Vagina (tissue), 2 donors: ENCODE data around the gene SEMA3A. TPM values are rescaled to one million over a fixed set of nuclear protein-coding genes. Genes with fewer than 3 reads are reported as not detected.

Source experiments
- DNase-seq, 2 donors: peaks; one replicate each; pipeline ENCODE4 v3.0.0-alpha.2; 2017; ENCODE audit errors: extremely low spot score in 2 of 2
- H3K27ac ChIP-seq: fragments of 200-600 bp; sonication (generic); one replicate; pipeline ENCODE4 v1.5.1; 2019
- H3K27me3 ChIP-seq: fragments of 200-600 bp; sonication (generic); one replicate; pipeline ENCODE4 v1.5.1; 2019
- H3K36me3 ChIP-seq, 2 donors: fragments of 200-600 bp; sonication (generic); one replicate each; pipeline ENCODE4 v1.5.1; 2017 to 2019
- H3K4me1 ChIP-seq: fragments of 200-600 bp; sonication (generic); one replicate; pipeline ENCODE4 v1.5.1; 2019
- H3K4me3 ChIP-seq, 2 donors: fragments of 200-600 bp; sonication (generic); 1 replicate in 1 of 2; 2 replicates in 1 of 2; pipeline ENCODE4 v1.5.1; 2016 to 2019
- H3K9me3 ChIP-seq: fragments of 200-600 bp; sonication (generic); one replicate; pipeline ENCODE4 v1.5.1; 2019
- POLR2A ChIP-seq, 2 donors: fragments of 450-650 bp; IDR thresholded peaks; one replicate each; pipeline ENCODE4 v1.6.1; 2017; ENCODE audit warnings: antibody characterized with exemption in 2 of 2, mild to moderate bottlenecking in 2 of 2, moderate library complexity in 2 of 2
- POLR2AphosphoS5 ChIP-seq, 2 donors: sonication (generic); formaldehyde crosslinking; IDR thresholded peaks; one replicate each; pipeline ENCODE4 v1.9.0; 2017; ENCODE audit warnings: antibody characterized with exemption in 2 of 2, mild to moderate bottlenecking in 2 of 2, low read depth in 1 of 2; ENCODE audit not compliant: insufficient read depth in 1 of 2
- intact Hi-C: fragments of 100-400 bp; cut with DNase I; formaldehyde crosslinking; loops from one replicate; pipeline ENCODE4 v1.15.1; 2023
- total RNA-seq: library from RNA; depleted of rRNA; stranded (reverse); fragments of >200 nt; gene quantifications from one replicate; pipeline ENCODE4 v1.2.3, GENCODE V29; 2016
- TF ChIP-seq, protein P1 (sequence below), 3 experiments: fragments of 450-650 bp in 2 of 3; fragments of 200-600 bp in 1 of 3; sonication (generic) in 1 of 3; IDR thresholded peaks; one replicate each; pipeline ENCODE4 v1.5.1; 2017 to 2019; ENCODE audit warnings: antibody characterized with exemption in 3 of 3, mild to moderate bottlenecking in 2 of 3, moderate library complexity in 2 of 3

The SEMA3A gene
- total RNA-seq, 1 donor from 2014 or later = 3.4 TPM

GRCh38 chr7:84104826-84105225 is 89.8 kb downstream of the SEMA3A start:
- Histone ChIP-seq H3K4me1 (no peaks in the 10 kb centered on the region), H3K27me3 (no peaks in the 10 kb centered on the region), H3K9me3 (no peaks in the 10 kb centered on the region), H3K27ac (no peak overlapping the region), H3K4me3 (no peak overlapping the region), H3K36me3 (no peaks in the 10 kb centered on the region)
- TF ChIP-seq POLR2A (IDR thresholded peaks at IDR 0.05) (no peak), POLR2AphosphoS5 (IDR thresholded peaks at IDR 0.05; ENCODE audit: insufficient read depth in 1 of 2, low read depth in 1 of 2) (no peak)
- TF ChIP-seq, protein P1, sequence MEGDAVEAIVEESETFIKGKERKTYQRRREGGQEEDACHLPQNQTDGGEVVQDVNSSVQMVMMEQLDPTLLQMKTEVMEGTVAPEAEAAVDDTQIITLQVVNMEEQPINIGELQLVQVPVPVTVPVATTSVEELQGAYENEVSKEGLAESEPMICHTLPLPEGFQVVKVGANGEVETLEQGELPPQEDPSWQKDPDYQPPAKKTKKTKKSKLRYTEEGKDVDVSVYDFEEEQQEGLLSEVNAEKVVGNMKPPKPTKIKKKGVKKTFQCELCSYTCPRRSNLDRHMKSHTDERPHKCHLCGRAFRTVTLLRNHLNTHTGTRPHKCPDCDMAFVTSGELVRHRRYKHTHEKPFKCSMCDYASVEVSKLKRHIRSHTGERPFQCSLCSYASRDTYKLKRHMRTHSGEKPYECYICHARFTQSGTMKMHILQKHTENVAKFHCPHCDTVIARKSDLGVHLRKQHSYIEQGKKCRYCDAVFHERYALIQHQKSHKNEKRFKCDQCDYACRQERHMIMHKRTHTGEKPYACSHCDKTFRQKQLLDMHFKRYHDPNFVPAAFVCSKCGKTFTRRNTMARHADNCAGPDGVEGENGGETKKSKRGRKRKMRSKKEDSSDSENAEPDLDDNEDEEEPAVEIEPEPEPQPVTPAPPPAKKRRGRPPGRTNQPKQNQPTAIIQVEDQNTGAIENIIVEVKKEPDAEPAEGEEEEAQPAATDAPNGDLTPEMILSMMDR (IDR thresholded peaks at IDR 0.05) = no peak
- DNase-seq = no peak
- intact Hi-C loops = no loop called here

DNA sequence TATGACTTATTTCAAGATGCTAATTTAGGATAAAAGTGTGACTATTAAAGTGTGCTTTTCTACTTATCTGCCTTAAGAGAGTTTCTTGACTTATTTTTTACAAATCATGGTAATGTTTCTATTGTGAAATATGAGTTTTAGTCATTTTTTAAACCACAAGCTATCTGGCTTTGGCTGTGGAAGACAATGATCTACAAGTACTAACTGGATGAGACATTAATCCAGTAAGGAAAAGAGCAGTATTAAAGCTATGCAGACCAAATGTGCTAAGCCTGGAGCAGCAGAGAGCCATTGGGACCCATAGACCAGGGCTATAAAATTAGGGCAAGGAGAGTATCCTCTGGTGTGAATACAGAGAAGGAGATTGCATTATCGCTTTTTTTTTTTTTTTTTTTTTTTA is 92.4 kb downstream of the SEMA3A start:
- H3K36me3 ChIP-seq = no peaks in the 10 kb centered on the region
- H3K4me3 ChIP-seq = no peak overlapping the region
- no peak for DNase-seq
- H3K27me3 ChIP-seq = no peaks in the 10 kb centered on the region
- H3K27ac ChIP-seq = no peak overlapping the region
- no peaks in the 10 kb centered on the region for H3K4me1 ChIP-seq
- H3K9me3 ChIP-seq = no peaks in the 10 kb centered on the region
- no peak for TF ChIP-seq POLR2AphosphoS5 (IDR thresholded peaks at IDR 0.05; ENCODE audit: insufficient read depth in 1 of 2, low read depth in 1 of 2)
- TF ChIP-seq, protein P1 (IDR thresholded peaks at IDR 0.05) = no peak
- TF ChIP-seq POLR2A (IDR thresholded peaks at IDR 0.05) = no peak
- intact Hi-C loops = no loop called here

- H3K27ac ChIP-seq = no peak overlapping the region
- H3K4me3 ChIP-seq = no peak overlapping the region
- no peaks in the 10 kb centered on the region for H3K27me3 ChIP-seq
- TF ChIP-seq, protein P1 (IDR thresholded peaks at IDR 0.05) = no peak
- TF ChIP-seq POLR2AphosphoS5 (IDR thresholded peaks at IDR 0.05; ENCODE audit: insufficient read depth in 1 of 2, low read depth in 1 of 2) (no peak), POLR2A (IDR thresholded peaks at IDR 0.05) (no peak)
- no peaks in the 10 kb centered on the region for H3K9me3 ChIP-seq
- DNase-seq = no peak
- intact Hi-C loops = no loop called here
- H3K36me3 ChIP-seq = no peaks in the 10 kb centered on the region
- H3K4me1 ChIP-seq = no peaks in the 10 kb centered on the region
Observed at GRCh38 chr7:84100866-84101265, 93.7 kb downstream of the SEMA3A start.

- H3K27ac ChIP-seq = no peak overlapping the region
- H3K36me3 ChIP-seq = no peaks in the 10 kb centered on the region
- H3K27me3 ChIP-seq = no peaks in the 10 kb centered on the region
- no peak for DNase-seq
- TF ChIP-seq POLR2AphosphoS5 (IDR thresholded peaks at IDR 0.05; ENCODE audit: insufficient read depth in 1 of 2, low read depth in 1 of 2) = no peak
- TF ChIP-seq, protein P1 (IDR thresholded peaks at IDR 0.05) = no peak
- no peak for TF ChIP-seq POLR2A (IDR thresholded peaks at IDR 0.05)
- H3K9me3 ChIP-seq = no peaks in the 10 kb centered on the region
- intact Hi-C loops = no loop called here
- no peaks in the 10 kb centered on the region for H3K4me1 ChIP-seq
- no peak overlapping the region for H3K4me3 ChIP-seq
Observed at GRCh38 chr7:84095971-84096370, 98.6 kb downstream of the SEMA3A start.

GRCh38 chr7:84092207-84092606 is 102.4 kb downstream of the SEMA3A start:
- no peak for DNase-seq
- Histone ChIP-seq H3K4me3 (no peak overlapping the region), H3K36me3 (no peaks in the 10 kb centered on the region), H3K9me3 (no peaks in the 10 kb centered on the region), H3K4me1 (no peaks in the 10 kb centered on the region), H3K27ac (no peak overlapping the region), H3K27me3 (no peaks in the 10 kb centered on the region)
- no peak for TF ChIP-seq POLR2A (IDR thresholded peaks at IDR 0.05)
- intact Hi-C loops = no loop called here

DNA sequence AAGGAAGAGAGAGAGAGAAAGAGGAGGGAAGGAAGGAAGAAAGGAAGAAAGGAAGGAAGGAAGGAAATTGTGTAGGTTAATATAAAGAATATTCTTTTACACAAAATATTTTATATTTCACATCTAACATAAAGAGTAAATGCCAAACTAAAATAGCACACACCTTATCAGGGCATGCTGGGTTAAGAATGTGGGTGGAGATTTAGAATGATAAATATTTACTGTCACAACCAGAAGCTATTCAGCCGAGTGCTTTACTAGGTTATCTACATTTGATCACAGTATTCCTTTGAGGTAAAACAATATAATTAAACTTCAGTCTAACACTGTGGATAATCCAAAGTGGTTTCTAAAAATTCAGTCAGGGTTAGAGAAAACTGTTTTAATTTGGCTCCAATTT is 103.3 kb downstream of the SEMA3A start:
- TF ChIP-seq POLR2AphosphoS5 (IDR thresholded peaks at IDR 0.05; ENCODE audit: insufficient read depth in 1 of 2, low read depth in 1 of 2) = no peak
- no peak for TF ChIP-seq POLR2A (IDR thresholded peaks at IDR 0.05)
- TF ChIP-seq, protein P1 (IDR thresholded peaks at IDR 0.05) = no peak
- intact Hi-C loops = no loop called here

More for the DNA sequence above, 103.3 kb downstream of the SEMA3A start:
- H3K36me3 ChIP-seq = no peaks in the 10 kb centered on the region
- H3K9me3 ChIP-seq = no peaks in the 10 kb centered on the region
- H3K4me1 ChIP-seq = no peaks in the 10 kb centered on the region
- H3K27ac ChIP-seq = no peak overlapping the region
- H3K4me3 ChIP-seq = no peak overlapping the region
- DNase-seq = no peak
- no peaks in the 10 kb centered on the region for H3K27me3 ChIP-seq
